ENCODE results near the gene ST8SIA6.

Gene ST8SIA6

GRCh38 chr10:17396004-17396403 lies 58.4 kb downstream of the ST8SIA6 start:
- no peak overlapping the region for H3K4me3 ChIP-seq (ENCODE audit: low read depth, low read length)
- DNase-seq (ENCODE audit: low read depth) = no peak
- no peak for TF ChIP-seq CTCF (IDR thresholded peaks at IDR 0.05; ENCODE audit: control insufficient read depth, extremely low read depth, insufficient read depth)

GRCh38 chr10:17394854-17395253 lies 59.5 kb downstream of the ST8SIA6 start:
- no peak overlapping the region for H3K4me3 ChIP-seq (ENCODE audit: low read depth, low read length)
- DNase-seq (ENCODE audit: low read depth) = no peak
- TF ChIP-seq CTCF (IDR thresholded peaks at IDR 0.05; ENCODE audit: control insufficient read depth, extremely low read depth, insufficient read depth) = no peak

- peak overlapping the region; percentile 88 for H3K4me3 ChIP-seq (ENCODE audit: low read depth, low read length)
- TF ChIP-seq CTCF (IDR thresholded peaks at IDR 0.05; ENCODE audit: control insufficient read depth, extremely low read depth, insufficient read depth) = no peak
- DNase-seq (ENCODE audit: low read depth) = peak; percentile 99
Observed at GRCh38 chr10:17387861-17388503, 66.4 kb downstream of the ST8SIA6 start.

- peak overlapping the region; percentile 88 for H3K4me3 ChIP-seq (ENCODE audit: low read depth, low read length)
- peak; percentile 99 for DNase-seq (ENCODE audit: low read depth)
- no peak for TF ChIP-seq CTCF (IDR thresholded peaks at IDR 0.05; ENCODE audit: control insufficient read depth, extremely low read depth, insufficient read depth)
Observed at GRCh38 chr10:17386616-17387075, 67.7 kb downstream of the ST8SIA6 start.

- peak overlapping the region; percentile 88 for H3K4me3 ChIP-seq (ENCODE audit: low read depth, low read length)
- no peak for DNase-seq (ENCODE audit: low read depth)
- TF ChIP-seq CTCF (IDR thresholded peaks at IDR 0.05; ENCODE audit: control insufficient read depth, extremely low read depth, insufficient read depth) = no peak
Observed at GRCh38 chr10:17386021-17386420, 68.4 kb downstream of the ST8SIA6 start.

GRCh38 chr10:17385066-17385465 lies 69.3 kb downstream of the ST8SIA6 start:
- H3K4me3 ChIP-seq (ENCODE audit: low read depth, low read length) = no peak overlapping the region

More at GRCh38 chr10:17385066-17385465, 69.3 kb downstream of the ST8SIA6 start:
- TF ChIP-seq CTCF (IDR thresholded peaks at IDR 0.05; ENCODE audit: control insufficient read depth, extremely low read depth, insufficient read depth) = no peak
- no peak for DNase-seq (ENCODE audit: low read depth)

All from LNCaP clone FGC (cell line).